ENCODE data around the gene GPC1. TPM values are rescaled to one million over a fixed set of nuclear protein-coding genes. Genes with fewer than 3 reads are reported as not detected.

Gene GPC1
- total and polyA plus RNA-seq, 2 of the 13 experiments (the other 11 are each of a cell fraction or from before 2014, with no cell fraction given) = 4.0 to 5.5 TPM

- FAIRE-seq (no peak), ATAC-seq (no peak), DNase-seq (ENCODE audit: low spot score) (no peak)
- Histone ChIP-seq H3K9me3 (ENCODE audit: low read length) (no peaks in the 10 kb centered on the region), H3K27me3 (ENCODE audit: control insufficient read depth in 1 of 2, insufficient read depth in 2 of 2, low read length in 2 of 2) (peaks cover 22 to 93% of the 10 kb centered on the region in 2 experiments), H3K9ac (ENCODE audit: insufficient read depth, low read depth, low read length) (no peak overlapping the region), H3K4me3 (replicated peaks in 1 of 3; ENCODE audit: insufficient read depth in 1 of 3, low read depth in 2 of 3, low read length in 3 of 3) (no peak overlapping the region), H3K36me3 (replicated peaks in 1 of 2; ENCODE audit: control insufficient read depth in 1 of 2, insufficient read depth in 2 of 2, low read length in 2 of 2) (no peaks in the 10 kb centered on the region), H3K79me2 (ENCODE audit: insufficient read depth, low read length) (no peaks in the 10 kb centered on the region), H3K4me1 (ENCODE audit: insufficient read depth, low read length) (no peaks in the 10 kb centered on the region), H3K27ac (ENCODE audit: extremely low read length, insufficient read depth, low read length) (no peak overlapping the region), H4K20me1 (ENCODE audit: insufficient read depth, low read length) (no peaks in the 10 kb centered on the region), H2AFZ (ENCODE audit: low read length) (no peak overlapping the region), H3K4me2 (ENCODE audit: low read depth, low read length) (no peak overlapping the region)
- ChIA-PET POLR2A (no interaction called here), CTCF (ENCODE audit: low intra/inter-chr PET ratio, low total read pairs) (no interaction called here)
- no TSS peak for BruUV-seq (replicated peaks)
- in situ Hi-C loops (cut with HindIII; ENCODE audit: extremely low pct_ligation_motif_present, low pct_unique_long_range_greater_than_20kb) (no loop called here), intact Hi-C loops (cut with micrococcal nuclease; ENCODE audit: unreplicated experiment) (no loop called here)
- 43% methylated on average over 18 of the region's 18 CpGs for WGBS (ENCODE audit: low lambda C conversion rate)
- no peak for TF ChIP-seq FOXP4 (CRISPR knock-in tag; IDR thresholded peaks at IDR 0.05)
- TF ChIP-seq GLMP (CRISPR knock-in tag; IDR thresholded peaks at IDR 0.05; ENCODE audit: borderline replicate concordance) = no peak
- no peak for TF ChIP-seq SETDB1 (CRISPR knock-in tag; IDR thresholded peaks at IDR 0.05; ENCODE audit: borderline replicate concordance)
- no peak for TF ChIP-seq ZNF318 (CRISPR knock-in tag; IDR thresholded peaks at IDR 0.05)
- TF ChIP-seq THYN1 (CRISPR knock-in tag; IDR thresholded peaks at IDR 0.05; ENCODE audit: borderline replicate concordance, low read depth) = no peak
- no peak for TF ChIP-seq SMARCC2 (IDR thresholded peaks at IDR 0.05)
- no peak for TF ChIP-seq ARNT (IDR thresholded peaks at IDR 0.05)
- TF ChIP-seq ZNF572 (CRISPR knock-in tag; IDR thresholded peaks at IDR 0.05) = no peak
- TF ChIP-seq PHF20 (CRISPR knock-in tag; IDR thresholded peaks at IDR 0.05) = no peak
- no peak for TF ChIP-seq KLF16 (CRISPR knock-in tag; IDR thresholded peaks at IDR 0.05)
- TF ChIP-seq ZNF619 (CRISPR knock-in tag; IDR thresholded peaks at IDR 0.05) = no peak
- no peak for TF ChIP-seq CBX1 (IDR thresholded peaks at IDR 0.05; ENCODE audit: low read depth)
- no peak for TF ChIP-seq PHF21A (CRISPR knock-in tag; IDR thresholded peaks at IDR 0.05)
These were observed 31.1 kb upstream of the GPC1 start for GRCh38 chr2:240404174-240404852.
